Activated B cell treated with CpG ODN at 0.5 μM for 24 hours (primary cell): ENCODE data around the gene ORAI3. TPM values are rescaled to one million over a fixed set of nuclear protein-coding genes. Genes with fewer than 3 reads are reported as not detected.

Experiments used
- ATAC-seq: fragments of 200-7000 bp; cut with Tn5 transposase; one replicate; pipeline ENCODE4 v1.10.0; 2021; ENCODE audit warnings: low read depth, mild to moderate bottlenecking, moderate library complexity
- CTCF ChIA-PET: fragments of 350-600 bp; sonication (Branson Sonifier 250); formaldehyde crosslinking; loops from one replicate; lab custom pipeline; 2021; ENCODE audit warnings: antibody characterized with exemption; lab: Charles Lee
- POLR2A ChIA-PET: fragments of 350-600 bp; sonication (Branson Sonifier 250); formaldehyde crosslinking; loops from one replicate; lab custom pipeline; 2021; ENCODE audit warnings: antibody characterized with exemption; lab: Charles Lee
- DNase-seq: peaks from one replicate; pipeline ENCODE4 v3.0.0; 2022
- H3K27ac Mint-ChIP-seq: one replicate; pipeline ENCODE4 v1.8.0; 2020; ENCODE audit warnings: mixed read lengths
- H3K27me3 Mint-ChIP-seq: one replicate; pipeline ENCODE4 v1.8.0; 2021; ENCODE audit warnings: mixed read lengths
- H3K36me3 Mint-ChIP-seq: one replicate; pipeline ENCODE4 v1.8.0; 2021; ENCODE audit warnings: low read depth, mixed read lengths
- H3K4me1 Mint-ChIP-seq: one replicate; pipeline ENCODE4 v1.8.0; 2021; ENCODE audit warnings: mixed read lengths
- H3K4me3 Mint-ChIP-seq: one replicate; pipeline ENCODE4 v1.8.0; 2020; ENCODE audit warnings: mild to moderate bottlenecking, mixed read lengths
- H3K9me3 Mint-ChIP-seq: one replicate; pipeline ENCODE4 v1.8.0; 2020; ENCODE audit warnings: mixed read lengths
- intact Hi-C: fragments of 100-400 bp; cut with micrococcal nuclease; formaldehyde crosslinking; loops from one replicate; pipeline ENCODE4 v1.15.1; 2024
- total RNA-seq: library from RNA; stranded (reverse); gene quantifications from 2 replicates; pipeline ENCODE4 v1.2.3, GENCODE V29; 2022
- TF ChIP-seq, protein P1 (sequence below): fragments of 200-600 bp; IDR thresholded peaks from one replicate; pipeline ENCODE4 v1.8.0; 2022; ENCODE audit warnings: antibody characterized with exemption, mild to moderate bottlenecking

Gene ORAI3
- total RNA-seq, 1 donor from 2014 or later = 30.6 TPM

DNA sequence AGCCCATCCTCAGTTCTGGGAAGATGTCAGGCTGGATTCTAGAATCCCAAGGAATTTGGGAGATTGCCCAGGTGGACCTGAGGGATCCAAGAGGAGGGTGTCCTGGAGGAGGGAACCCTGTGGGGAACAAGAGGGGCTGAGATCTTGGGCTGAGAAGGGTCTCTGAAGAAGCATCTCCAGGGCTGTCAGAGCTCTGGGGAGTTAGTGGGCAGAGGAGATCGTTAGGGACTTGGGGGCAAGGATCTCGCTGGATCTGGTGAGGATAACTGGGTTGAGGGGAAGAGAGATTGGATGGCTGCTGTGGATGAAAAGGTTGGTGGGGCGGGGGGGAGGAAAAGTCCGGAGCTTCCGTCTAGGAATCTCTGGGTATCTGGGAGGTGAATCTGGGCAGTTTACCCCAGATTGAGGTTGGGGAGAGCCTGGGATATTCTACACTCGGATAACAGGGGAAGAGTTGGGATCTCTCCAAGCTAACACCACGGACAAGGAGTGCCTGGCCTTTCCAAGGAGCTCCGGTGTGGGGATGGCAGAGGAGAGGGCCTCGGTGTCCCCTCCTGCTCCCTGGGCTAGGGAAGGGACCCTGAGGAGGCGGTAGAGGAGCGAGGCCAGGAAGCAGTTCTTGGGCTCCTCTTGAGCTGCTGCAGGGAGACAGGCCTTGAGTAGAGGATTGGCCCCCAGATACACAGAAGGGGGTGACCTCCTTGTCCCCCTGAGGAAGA lies 23.8 kb upstream of the ORAI3 start:
- peak overlapping the region; percentile 56 for H3K27ac Mint-ChIP-seq
- no peaks in the 10 kb centered on the region for H3K9me3 Mint-ChIP-seq
- POLR2A ChIA-PET = interaction anchor here (0.6 kb wide), 3 partner anchors 109 to 417 kb away, joined by 5 to 15 read pairs (median 8); no protein-coding TSS in a partner anchor
- no peak for ATAC-seq
- TF ChIP-seq, protein P1, sequence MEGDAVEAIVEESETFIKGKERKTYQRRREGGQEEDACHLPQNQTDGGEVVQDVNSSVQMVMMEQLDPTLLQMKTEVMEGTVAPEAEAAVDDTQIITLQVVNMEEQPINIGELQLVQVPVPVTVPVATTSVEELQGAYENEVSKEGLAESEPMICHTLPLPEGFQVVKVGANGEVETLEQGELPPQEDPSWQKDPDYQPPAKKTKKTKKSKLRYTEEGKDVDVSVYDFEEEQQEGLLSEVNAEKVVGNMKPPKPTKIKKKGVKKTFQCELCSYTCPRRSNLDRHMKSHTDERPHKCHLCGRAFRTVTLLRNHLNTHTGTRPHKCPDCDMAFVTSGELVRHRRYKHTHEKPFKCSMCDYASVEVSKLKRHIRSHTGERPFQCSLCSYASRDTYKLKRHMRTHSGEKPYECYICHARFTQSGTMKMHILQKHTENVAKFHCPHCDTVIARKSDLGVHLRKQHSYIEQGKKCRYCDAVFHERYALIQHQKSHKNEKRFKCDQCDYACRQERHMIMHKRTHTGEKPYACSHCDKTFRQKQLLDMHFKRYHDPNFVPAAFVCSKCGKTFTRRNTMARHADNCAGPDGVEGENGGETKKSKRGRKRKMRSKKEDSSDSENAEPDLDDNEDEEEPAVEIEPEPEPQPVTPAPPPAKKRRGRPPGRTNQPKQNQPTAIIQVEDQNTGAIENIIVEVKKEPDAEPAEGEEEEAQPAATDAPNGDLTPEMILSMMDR = no peak
- H3K4me1 Mint-ChIP-seq = peaks cover 20% of the 10 kb centered on the region
- CTCF ChIA-PET = interaction anchor here (1.4 kb wide), 1 partner anchor 17 kb away, joined by 4 read pairs; no protein-coding TSS in a partner anchor
- no peaks in the 10 kb centered on the region for H3K27me3 Mint-ChIP-seq
- H3K4me3 Mint-ChIP-seq = peak overlapping the region; percentile 76
- intact Hi-C loops = loop anchor here (5.0 to 10.0 kb wide), 2 partner anchors 370 to 398 kb away; partner anchors contain the start of genes ZNF764 and ZNF768
- H3K36me3 Mint-ChIP-seq = peaks cover 18% of the 10 kb centered on the region
- DNase-seq = no peak

DNA sequence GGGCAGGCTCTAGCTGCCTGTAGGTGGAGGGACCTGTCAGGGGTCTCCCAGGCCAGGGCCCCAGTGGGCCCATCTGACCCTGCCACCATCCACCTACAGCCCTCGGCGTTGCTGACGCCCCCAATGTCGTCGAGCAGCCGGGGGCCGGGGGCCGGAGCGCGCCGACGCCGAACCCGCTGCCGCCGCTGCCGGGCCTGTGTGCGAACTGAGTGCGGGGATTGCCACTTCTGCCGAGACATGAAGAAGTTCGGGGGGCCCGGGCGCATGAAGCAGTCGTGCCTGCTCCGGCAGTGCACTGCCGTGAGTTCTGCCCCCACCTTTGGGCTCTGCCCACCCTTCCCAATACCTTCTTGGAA lies 23.3 kb upstream of the ORAI3 start:
- H3K4me3 Mint-ChIP-seq = no peak overlapping the region
- TF ChIP-seq, protein P1 = no peak
- POLR2A ChIA-PET = interaction anchor here (0.6 kb wide), 2 partner anchors 110 to 417 kb away, joined by 8 to 15 read pairs; no protein-coding TSS in a partner anchor
- peaks cover 20% of the 10 kb centered on the region for H3K4me1 Mint-ChIP-seq
- H3K9me3 Mint-ChIP-seq = no peaks in the 10 kb centered on the region
- H3K27me3 Mint-ChIP-seq = no peaks in the 10 kb centered on the region
- DNase-seq (no peak), ATAC-seq (no peak)
- H3K36me3 Mint-ChIP-seq = peaks cover 19% of the 10 kb centered on the region
- intact Hi-C loops = loop anchor here (10.0 kb wide), 1 partner anchor 371 kb away; the partner anchor contains the start of gene ZNF764
- no peak overlapping the region for H3K27ac Mint-ChIP-seq
- CTCF ChIA-PET = interaction anchor here (1.4 kb wide), 1 partner anchor 17 kb away, joined by 4 read pairs; no protein-coding TSS in a partner anchor

DNA sequence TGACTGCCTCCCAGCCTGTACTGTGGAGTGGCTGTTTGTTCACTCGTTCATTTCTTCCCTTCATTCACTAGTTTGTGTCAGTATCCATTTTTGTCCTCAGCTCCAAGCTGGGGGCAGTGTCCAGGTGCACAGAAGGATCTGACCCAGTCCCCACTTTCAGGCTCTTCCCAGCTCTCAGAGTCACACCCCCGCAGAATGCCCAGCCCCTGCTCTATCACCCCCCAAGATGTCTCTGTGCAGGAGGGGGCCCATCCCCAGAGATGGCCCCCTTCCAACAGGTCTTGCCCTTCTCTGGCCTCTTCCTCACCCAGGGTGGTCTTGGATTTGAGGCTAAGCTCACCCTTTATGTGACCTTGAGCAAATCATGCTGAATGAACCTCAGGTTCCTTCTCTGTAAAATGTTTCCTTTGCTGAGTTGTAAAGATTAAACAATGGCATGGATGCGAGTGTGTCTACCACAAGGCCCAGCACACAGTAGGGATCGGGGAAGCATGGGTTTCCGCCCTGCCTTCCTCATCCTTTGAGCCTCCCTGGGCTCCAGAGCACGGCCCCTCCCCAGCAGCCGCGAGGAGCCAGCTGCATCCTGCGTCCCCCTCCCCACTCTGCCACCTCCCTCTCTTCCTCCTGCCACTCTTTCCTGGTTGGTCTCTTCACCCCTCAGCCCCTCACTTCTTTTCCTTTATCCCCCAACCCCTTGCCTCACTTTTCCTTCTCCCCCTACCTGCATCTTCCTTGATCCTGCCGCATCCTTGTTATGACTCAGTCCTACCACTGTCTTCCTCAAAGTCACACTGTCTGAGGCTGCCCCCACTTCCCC lies 22.7 kb upstream of the ORAI3 start:
- Mint-ChIP-seq H3K4me3 (peak overlapping the region; percentile 29), H3K36me3 (peaks cover 25% of the 10 kb centered on the region), H3K27me3 (no peaks in the 10 kb centered on the region), H3K4me1 (peaks cover 18% of the 10 kb centered on the region), H3K27ac (peak overlapping the region; percentile 20), H3K9me3 (no peaks in the 10 kb centered on the region)
- intact Hi-C loops = loop anchor here (10.0 kb wide), 1 partner anchor 371 kb away; the partner anchor contains the start of gene ZNF764
- TF ChIP-seq, protein P1 = no peak
- POLR2A ChIA-PET = interaction anchor here (0.5 to 1.0 kb wide), 4 partner anchors 110 to 418 kb away, joined by 3 to 15 read pairs (median 6); partner anchors contain the start of gene ZNF764
- CTCF ChIA-PET = interaction anchor here (1.4 kb wide), 1 partner anchor 16 kb away, joined by 4 read pairs; no protein-coding TSS in a partner anchor
- DNase-seq = no peak
- no peak for ATAC-seq

DNA sequence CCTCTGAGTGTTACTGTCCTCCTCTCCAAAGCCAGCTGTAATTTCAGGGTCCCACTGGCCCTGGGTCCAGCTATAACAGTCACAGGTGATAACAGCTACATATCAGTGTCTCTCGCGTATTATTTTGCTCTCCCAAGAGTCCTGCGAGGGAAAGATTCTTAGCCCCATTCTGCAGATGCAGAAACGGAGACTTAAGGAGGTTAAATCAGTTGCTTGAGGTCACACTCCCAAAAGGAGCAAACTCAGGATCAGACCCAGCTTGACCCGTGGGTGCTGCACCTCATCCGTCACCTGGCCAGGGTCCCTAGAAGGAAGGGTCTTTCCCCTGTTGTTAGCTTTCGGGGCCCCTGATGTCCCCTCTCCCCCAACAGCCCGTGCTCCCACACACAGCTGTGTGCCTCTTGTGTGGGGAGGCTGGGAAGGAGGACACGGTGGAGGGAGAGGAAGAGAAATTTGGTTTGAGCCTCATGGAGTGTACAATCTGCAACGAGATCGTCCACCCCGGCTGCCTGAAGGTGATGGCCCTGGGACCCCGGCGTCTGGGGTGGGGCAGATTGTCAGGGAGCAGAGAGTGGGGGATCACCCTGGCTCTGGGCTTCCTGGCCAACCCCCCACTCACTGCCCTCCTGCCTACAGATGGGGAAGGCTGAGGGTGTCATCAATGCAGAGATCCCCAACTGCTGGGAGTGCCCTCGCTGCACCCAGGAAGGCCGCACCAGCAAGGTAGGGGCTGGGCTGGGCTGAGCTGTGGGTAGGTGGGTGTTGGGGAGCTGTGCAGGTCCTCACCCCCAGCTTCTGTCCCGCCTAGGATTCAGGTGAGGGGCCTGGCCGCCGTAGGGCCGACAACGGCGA lies 21.7 kb upstream of the ORAI3 start:
- CTCF ChIA-PET = no interaction called here
- DNase-seq (no peak), ATAC-seq (no peak)
- no peaks in the 10 kb centered on the region for H3K9me3 Mint-ChIP-seq
- no peaks in the 10 kb centered on the region for H3K27me3 Mint-ChIP-seq
- POLR2A ChIA-PET = interaction anchor here (1.0 to 1.8 kb wide), 2 partner anchors 30 to 369 kb away, joined by 4 read pairs; partner anchors contain the start of genes SETD1A and ZNF764
- TF ChIP-seq, protein P1 = no peak
- peaks cover 31% of the 10 kb centered on the region for H3K36me3 Mint-ChIP-seq
- H3K4me1 Mint-ChIP-seq = peaks cover 14% of the 10 kb centered on the region
- H3K4me3 Mint-ChIP-seq = no peak overlapping the region
- intact Hi-C loops = loop anchor here (10.0 kb wide), 1 partner anchor 372 kb away; the partner anchor contains the start of gene ZNF764
- no peak overlapping the region for H3K27ac Mint-ChIP-seq
